Suprapubic skin (tissue), 4 donors: ENCODE data around the gene ARHGAP20. TPM values are rescaled to one million over a fixed set of nuclear protein-coding genes. Genes with fewer than 3 reads are reported as not detected.
A peak's percentile ranks its signal among the peaks of the same experiment; 100 is the strongest.

Experiments used
- DNase-seq, 2 donors: peaks; one replicate each; pipeline ENCODE4 v3.0.0-alpha.2; 2019; ENCODE audit warnings: low spot score in 2 of 2
- H3K27ac ChIP-seq: fragments of 200-600 bp; sonication (generic); one replicate; pipeline ENCODE4 v1.5.1; 2019
- H3K27me3 ChIP-seq: fragments of 200-600 bp; sonication (generic); one replicate; pipeline ENCODE4 v1.5.1; 2019
- H3K36me3 ChIP-seq: fragments of 200-600 bp; sonication (generic); one replicate; pipeline ENCODE4 v1.5.1; 2019
- H3K4me1 ChIP-seq: fragments of 200-600 bp; sonication (generic); one replicate; pipeline ENCODE4 v1.5.1; 2019
- H3K4me3 ChIP-seq: fragments of 200-600 bp; sonication (generic); one replicate; pipeline ENCODE4 v1.5.1; 2019; ENCODE audit warnings: mild to moderate bottlenecking
- H3K9me3 ChIP-seq: fragments of 200-600 bp; sonication (generic); one replicate; pipeline ENCODE4 v1.5.1; 2019
- CTCF ChIP-seq, 2 donors: fragments of 200-600 bp in 1 of 2; fragments of 450-650 bp in 1 of 2; sonication (generic) in 1 of 2; IDR thresholded peaks; one replicate each; pipeline ENCODE4 v1.5.1; 2016 to 2019; ENCODE audit warnings: antibody characterized with exemption in 2 of 2, mild to moderate bottlenecking in 1 of 2, moderate library complexity in 1 of 2
- EP300 ChIP-seq: sonication (generic); formaldehyde crosslinking; IDR thresholded peaks from one replicate; pipeline ENCODE4 v1.6.1; 2017; ENCODE audit warnings: antibody characterized with exemption
- POLR2A ChIP-seq, 2 donors: fragments of 450-650 bp; IDR thresholded peaks; one replicate each; pipeline ENCODE4 v1.6.1; 2017; ENCODE audit warnings: antibody characterized with exemption in 2 of 2, mild to moderate bottlenecking in 2 of 2, moderate library complexity in 2 of 2
- POLR2AphosphoS5 ChIP-seq, 3 donors: sonication (generic); formaldehyde crosslinking; IDR thresholded peaks; one replicate each; pipeline ENCODE4 v1.6.1; 2017; ENCODE audit warnings: antibody characterized with exemption in 3 of 3
- WGBS: methylation state at CpG from one replicate; pipeline ENCODE4 v1.1.5; 2018; 5-methylcytosine and 5-hydroxymethylcytosine counted together
- total RNA-seq, 4 donors: library from RNA; depleted of rRNA; stranded (reverse); fragments of >200 nt; gene quantifications; one replicate each; pipeline ENCODE4 v1.1.0, GENCODE V29; 2016

Gene ARHGAP20
- total RNA-seq, 4 donors from 2014 or later, result 1.2 to 2.1 (median 1.7) TPM

- H3K4me3 ChIP-seq, result no peak overlapping the region
- no peaks in the 10 kb centered on the region for H3K9me3 ChIP-seq
- DNase-seq, result no peak
- H3K27ac ChIP-seq, result peak overlapping the region; percentile 50
- H3K4me1 ChIP-seq, result no peaks in the 10 kb centered on the region
- no peaks in the 10 kb centered on the region for H3K36me3 ChIP-seq
- 64% methylated on average over 2 of the region's 2 CpGs for WGBS
- TF ChIP-seq EP300, result no peak
- TF ChIP-seq CTCF (IDR thresholded peaks at IDR 0.05), result no peak
- no peak for TF ChIP-seq POLR2A (IDR thresholded peaks at IDR 0.05)
- TF ChIP-seq POLR2AphosphoS5 (IDR thresholded peaks at IDR 0.05), result no peak
- H3K27me3 ChIP-seq, result no peaks in the 10 kb centered on the region
Observed at GRCh38 chr11:110614031-110614430, 98.2 kb downstream of the ARHGAP20 start.

GRCh38 chr11:110613197-110613918 is 98.9 kb downstream of the ARHGAP20 start:
- no peaks in the 10 kb centered on the region for H3K27me3 ChIP-seq
- TF ChIP-seq CTCF (IDR thresholded peaks at IDR 0.05) (no peak), POLR2A (IDR thresholded peaks at IDR 0.05) (no peak), POLR2AphosphoS5 (IDR thresholded peaks at IDR 0.05) (no peak), EP300 (no peak)
- H3K9me3 ChIP-seq, result no peaks in the 10 kb centered on the region
- no peak for DNase-seq
- peak overlapping the region; percentile 50 for H3K27ac ChIP-seq
- H3K4me3 ChIP-seq, result no peak overlapping the region
- H3K4me1 ChIP-seq, result no peaks in the 10 kb centered on the region
- H3K36me3 ChIP-seq, result no peaks in the 10 kb centered on the region
- 55% methylated on average over 3 of the region's 3 CpGs for WGBS

GRCh38 chr11:110606415-110606814 is 105.8 kb downstream of the ARHGAP20 start:
- Histone ChIP-seq H3K4me1 (no peaks in the 10 kb centered on the region), H3K4me3 (no peak overlapping the region), H3K36me3 (no peaks in the 10 kb centered on the region), H3K27ac (no peak overlapping the region), H3K27me3 (no peaks in the 10 kb centered on the region), H3K9me3 (no peaks in the 10 kb centered on the region)
- whole genome bisulfite sequencing, result 65% methylated on average over 6 of the region's 6 CpGs
- TF ChIP-seq EP300 (no peak), POLR2AphosphoS5 (IDR thresholded peaks at IDR 0.05) (no peak), POLR2A (IDR thresholded peaks at IDR 0.05) (no peak), CTCF (IDR thresholded peaks at IDR 0.05) (no peak)
- no peak for DNase-seq

GRCh38 chr11:110601936-110602335 is 110.3 kb downstream of the ARHGAP20 start:
- H3K27me3 ChIP-seq, result no peaks in the 10 kb centered on the region
- DNase-seq, result no peak
- 92% methylated on average over 4 of the region's 4 CpGs for WGBS
- no peak overlapping the region for H3K4me3 ChIP-seq
- no peaks in the 10 kb centered on the region for H3K4me1 ChIP-seq
- H3K27ac ChIP-seq, result no peak overlapping the region
- no peaks in the 10 kb centered on the region for H3K9me3 ChIP-seq
- H3K36me3 ChIP-seq, result no peaks in the 10 kb centered on the region
- TF ChIP-seq CTCF (IDR thresholded peaks at IDR 0.05), result no peak

GRCh38 chr11:110600322-110600721 is 111.9 kb downstream of the ARHGAP20 start:
- H3K27ac ChIP-seq, result no peak overlapping the region
- no peak overlapping the region for H3K4me3 ChIP-seq
- no peaks in the 10 kb centered on the region for H3K27me3 ChIP-seq
- H3K36me3 ChIP-seq, result no peaks in the 10 kb centered on the region
- DNase-seq, result no peak
- H3K4me1 ChIP-seq, result no peaks in the 10 kb centered on the region
- no peak for TF ChIP-seq POLR2A (IDR thresholded peaks at IDR 0.05)
- no peak for TF ChIP-seq CTCF (IDR thresholded peaks at IDR 0.05)
- no peak for TF ChIP-seq EP300
- no peak for TF ChIP-seq POLR2AphosphoS5 (IDR thresholded peaks at IDR 0.05)
- WGBS, result 80% methylated on average over 1 of the region's 4 CpGs
- H3K9me3 ChIP-seq, result no peaks in the 10 kb centered on the region
